ENCODE measurements around the gene DMD. TPM values are rescaled to one million over a fixed set of nuclear protein-coding genes. Genes with fewer than 3 reads are reported as not detected.

DMD gene
- total and polyA plus RNA-seq, 2 of the 8 experiments (the other 6 are each of a cell fraction or from before 2014, with no cell fraction given): 4.8 to 7.4 TPM

- no peak overlapping the region for H2BK12ac ChIP-seq (ENCODE audit: low read depth, low read length)
- H2BK20ac ChIP-seq (ENCODE audit: low read length): no peak overlapping the region
- no peak overlapping the region for H4K5ac ChIP-seq (ENCODE audit: insufficient read length, low read depth, low read length)
- DNase-seq (ENCODE audit: low read depth in 1 of 2, low spot score in 2 of 2): no peak
- no peak overlapping the region for H2AK5ac ChIP-seq (ENCODE audit: low read depth, low read length)
- H3K4ac ChIP-seq (replicated peaks; ENCODE audit: insufficient read length, low read depth, low read length): no peak overlapping the region
- no peak overlapping the region for H3K27ac ChIP-seq (ENCODE audit: low read depth, low read length)
- no peaks in the 10 kb centered on the region for H3K36me3 ChIP-seq (ENCODE audit: control insufficient read depth in 2 of 4, insufficient read depth in 4 of 4, low read length in 3 of 4)
- TF ChIP-seq RNF2 (IDR thresholded peaks at IDR 0.05; ENCODE audit: borderline replicate concordance, low read depth, low read length, missing control alignments, poor library complexity, severe bottlenecking) (no peak), USF2 (IDR thresholded peaks at IDR 0.05; ENCODE audit: low read length) (no peak), CBX8 (IDR thresholded peaks at IDR 0.05; ENCODE audit: borderline replicate concordance, low read depth, low read length) (no peak), EZH2 (IDR thresholded peaks at IDR 0.05; ENCODE audit: low read depth, low read length, severe bottlenecking) (no peak), TEAD4 (IDR thresholded peaks at IDR 0.05; ENCODE audit: low read depth, low read length) (no peak)
- H2BK120ac ChIP-seq (replicated peaks; ENCODE audit: low read depth, low read length): no peak overlapping the region
- H3K23me2 ChIP-seq (ENCODE audit: low read depth, low read length): no peaks in the 10 kb centered on the region
- CTCF ChIA-PET (ENCODE audit: partially characterized antibody): no interaction called here
- H3K56ac ChIP-seq (replicated peaks; ENCODE audit: insufficient read length, low read depth, low read length): no peak overlapping the region
- H3K79me2 ChIP-seq (ENCODE audit: control insufficient read depth in 1 of 2, insufficient read depth in 2 of 2, low read length in 2 of 2): no peaks in the 10 kb centered on the region
- no peaks in the 10 kb centered on the region for H3K27me3 ChIP-seq (replicated peaks in 1 of 4; ENCODE audit: control insufficient read depth in 3 of 4, extremely low read depth in 1 of 4, insufficient read depth in 3 of 4, low read length in 3 of 4)
- H4K20me1 ChIP-seq (replicated peaks in 1 of 2; ENCODE audit: control insufficient read depth in 1 of 2, insufficient read depth in 2 of 2, low read length in 2 of 2): no peaks in the 10 kb centered on the region
- H2BK15ac ChIP-seq (ENCODE audit: low read length): no peak overlapping the region
- H3K4me3 ChIP-seq (ENCODE audit: extremely low read depth in 1 of 4, insufficient read depth in 2 of 4, low read depth in 3 of 4, low read length in 4 of 4): no peak overlapping the region
- WGBS, 2 experiments (ENCODE audit: extremely low coverage in 1 of 2, insufficient coverage in 1 of 2, insufficient read length in 1 of 2, insufficient replicate concordance in 2 of 2, low coverage in 1 of 2, low lambda C conversion rate in 2 of 2, missing lambda C conversion rate in 1 of 2): 94% methylated on average over 5 of the region's 9 CpGs; no CpG with 5 or more reads in 1 of the 2 experiments
- POLR2A ChIA-PET (ENCODE audit: partially characterized antibody): no interaction called here
- H3K23ac ChIP-seq (ENCODE audit: insufficient read length): no peak overlapping the region
- H3K9ac ChIP-seq (replicated peaks in 1 of 4; ENCODE audit: extremely low read depth in 1 of 4, low read depth in 3 of 4, low read length in 3 of 4): no peak overlapping the region
- no peak overlapping the region for H2AFZ ChIP-seq (ENCODE audit: low read length)
- no peak overlapping the region for H4K91ac ChIP-seq (replicated peaks; ENCODE audit: insufficient read length, low read length)
- H3K79me1 ChIP-seq (ENCODE audit: low read depth, low read length): no peaks in the 10 kb centered on the region
- H2BK5ac ChIP-seq (ENCODE audit: low read depth, low read length): no peak overlapping the region
- no peaks in the 10 kb centered on the region for H3K4me1 ChIP-seq (replicated peaks in 1 of 4; ENCODE audit: control insufficient read depth in 3 of 4, insufficient read depth in 4 of 4, low read length in 3 of 4)
- no peak overlapping the region for H3K18ac ChIP-seq (ENCODE audit: extremely low read depth, low read length)
- FAIRE-seq: no peak
- H3K14ac ChIP-seq (ENCODE audit: insufficient read length): no peak overlapping the region
- H3K4me2 ChIP-seq (ENCODE audit: insufficient read depth in 1 of 2, low read depth in 2 of 2, low read length in 2 of 2): no peak overlapping the region
- H4K8ac ChIP-seq (ENCODE audit: extremely low read depth, insufficient read depth, low read length): no peak overlapping the region
- no peaks in the 10 kb centered on the region for H3K9me3 ChIP-seq (ENCODE audit: insufficient read depth in 2 of 2, low read depth in 1 of 2, low read length in 1 of 2)
Observed at GRCh38 chrX:33053001-33053400, 158.3 kb downstream of the DMD start.

Data from H1 (cell line).